HG02571 (cell line): ENCODE results near the gene RACGAP1.
"Not testable (repeated sequence)": the region's sequence is repeated elsewhere in the genome, so short reads cannot be mapped to it uniquely, and the experiment has no call there.

Experiments
- ATAC-seq: cut with Tn5 transposase; IDR thresholded peaks from one replicate; pipeline ENCODE4 v1.9.1; 2021; ENCODE audit warnings: mild to moderate bottlenecking, moderate library complexity; ENCODE audit not compliant: unreplicated experiment

RACGAP1 gene

DNA sequence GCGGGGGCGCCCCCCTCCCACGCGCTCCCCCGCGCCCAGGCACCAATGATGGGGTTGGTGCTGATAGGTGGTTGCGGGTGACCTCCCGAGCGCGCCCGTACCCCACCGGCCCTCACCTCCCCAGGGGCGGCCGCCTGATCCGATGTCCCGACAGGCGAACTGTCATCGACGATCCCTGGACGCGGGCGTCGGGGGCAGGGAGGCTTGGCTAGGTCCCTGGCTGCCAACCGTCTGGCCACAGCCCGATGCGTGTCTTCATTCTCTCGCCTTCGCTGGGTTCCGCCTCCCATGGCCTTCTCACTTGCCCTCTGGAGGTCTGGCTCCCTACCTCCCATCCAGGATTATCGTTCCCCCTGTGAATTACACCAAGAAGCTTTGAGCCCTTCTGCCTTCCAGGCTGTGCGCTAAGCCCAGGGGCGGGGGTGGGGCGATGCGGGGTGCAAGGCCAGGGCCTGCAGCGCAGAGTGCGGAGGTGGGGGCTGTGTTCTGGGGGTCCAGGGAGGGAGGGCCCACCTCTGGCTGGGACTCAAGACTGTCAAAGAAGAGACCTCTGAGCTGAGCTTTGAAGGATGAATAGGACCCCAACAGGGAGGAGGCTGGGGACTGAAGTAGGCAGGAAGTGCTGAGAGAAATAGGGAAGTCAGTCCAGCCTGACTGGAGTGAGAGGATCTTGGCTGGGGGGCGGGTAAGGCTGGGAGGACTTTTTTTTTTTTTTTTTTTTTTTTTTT is 7.7 kb upstream of the RACGAP1 start:
- no peak for ATAC-seq

- no peak for ATAC-seq
Measured at GRCh38 chr12:50032515-50032853, 7.2 kb upstream of the RACGAP1 start.

DNA sequence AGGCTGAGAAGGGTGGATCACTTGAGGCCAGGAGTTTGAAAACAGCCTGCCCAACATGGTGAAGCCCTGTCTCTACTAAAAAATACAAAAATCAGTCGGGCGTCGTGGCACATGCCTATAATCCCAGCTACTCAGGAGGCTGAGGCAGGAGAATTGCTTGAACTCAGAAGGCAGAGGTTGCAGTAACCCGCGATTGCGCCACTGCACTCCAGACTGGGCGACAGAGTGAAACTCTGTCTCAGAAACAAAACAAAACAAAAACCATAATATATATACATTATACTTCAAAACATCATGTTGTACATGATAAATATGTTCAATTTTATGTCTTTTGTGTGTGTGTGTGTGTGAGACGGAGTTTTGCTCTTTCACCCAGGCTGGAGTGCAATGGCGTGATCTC is 5.2 kb upstream of the RACGAP1 start:
- ATAC-seq, result not testable (repeated sequence)

GRCh38 chr12:50026691-50027090 is 1.4 kb upstream of the RACGAP1 start:
- no peak for ATAC-seq

- ATAC-seq, result peak; percentile 9
Measured at GRCh38 chr12:50024805-50025186, 498 bp downstream of the RACGAP1 start.

DNA sequence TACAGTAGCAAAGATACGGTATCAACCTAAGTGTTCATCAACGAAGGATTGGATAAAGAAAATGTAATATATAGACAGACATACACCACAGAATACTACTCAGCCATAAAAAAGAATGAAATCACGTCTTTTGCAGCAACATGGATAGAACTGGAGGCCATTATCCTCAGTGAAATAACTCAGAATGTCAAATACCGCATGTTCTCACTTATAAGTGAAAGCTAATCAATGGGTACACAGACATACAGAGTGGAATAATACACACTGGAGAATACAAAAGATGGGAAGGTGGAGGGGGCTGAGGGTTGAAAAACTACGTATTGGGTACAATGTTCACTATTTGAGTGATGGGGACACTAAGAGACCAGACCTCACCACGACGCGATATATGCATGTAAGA is 1.1 kb downstream of the RACGAP1 start:
- no peak for ATAC-seq

DNA sequence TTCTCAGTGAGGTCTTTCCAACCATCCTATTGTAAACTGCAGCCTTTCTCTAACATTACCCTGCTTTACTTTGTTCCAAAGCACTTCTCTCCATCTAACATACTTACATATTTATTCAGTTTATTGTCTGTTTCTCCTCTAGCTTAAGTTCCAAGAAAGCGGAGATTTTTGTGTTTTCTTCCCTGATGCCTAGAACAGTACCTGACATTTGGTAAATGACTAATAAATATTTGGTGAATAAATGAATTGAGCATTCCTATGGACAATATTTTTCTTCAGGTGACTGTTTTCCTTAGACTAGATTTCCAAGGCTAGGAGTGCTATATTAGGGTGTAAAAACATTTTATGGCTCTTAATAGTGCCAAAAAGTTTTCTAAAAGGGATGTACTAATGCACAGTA is 2.4 kb downstream of the RACGAP1 start:
- no peak for ATAC-seq

DNA sequence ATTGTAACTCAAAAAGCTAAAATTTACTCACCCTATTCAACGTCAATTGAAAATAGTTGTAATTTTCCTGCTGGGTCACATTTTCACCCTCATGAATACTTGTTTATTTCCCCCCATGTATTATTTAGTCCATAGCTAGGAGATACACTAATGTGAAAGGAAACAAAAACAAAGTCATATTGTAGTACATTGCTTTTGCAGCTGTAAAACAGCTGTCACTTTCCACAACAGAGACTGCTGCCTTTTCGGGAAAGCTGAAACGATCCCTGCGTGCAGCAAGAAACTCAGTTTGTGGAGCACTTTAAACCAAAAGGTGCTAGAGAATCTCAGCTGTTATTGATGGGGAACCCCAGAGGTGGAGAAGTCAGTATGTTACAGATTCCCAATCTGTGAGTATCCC is 4.3 kb downstream of the RACGAP1 start:
- no peak for ATAC-seq

DNA sequence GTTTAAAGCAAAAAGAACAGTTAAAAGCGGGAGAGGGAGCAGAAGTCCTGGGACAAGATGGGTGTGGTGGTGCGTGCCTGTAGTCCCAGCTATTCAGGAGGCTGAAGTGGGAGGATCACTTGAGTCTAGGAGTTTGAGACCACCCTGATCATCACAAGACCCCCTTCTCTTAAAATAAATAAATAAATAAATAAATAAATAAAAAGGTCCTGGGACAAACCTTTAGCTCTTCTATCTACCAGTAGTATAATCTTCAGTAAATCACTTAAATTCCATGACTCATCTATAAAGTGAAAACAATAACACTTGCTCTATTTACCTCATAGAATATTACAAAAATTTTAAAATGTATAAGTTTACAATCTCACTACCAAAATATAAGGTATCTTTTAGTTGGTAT is 5.8 kb downstream of the RACGAP1 start:
- ATAC-seq, result no peak

DNA sequence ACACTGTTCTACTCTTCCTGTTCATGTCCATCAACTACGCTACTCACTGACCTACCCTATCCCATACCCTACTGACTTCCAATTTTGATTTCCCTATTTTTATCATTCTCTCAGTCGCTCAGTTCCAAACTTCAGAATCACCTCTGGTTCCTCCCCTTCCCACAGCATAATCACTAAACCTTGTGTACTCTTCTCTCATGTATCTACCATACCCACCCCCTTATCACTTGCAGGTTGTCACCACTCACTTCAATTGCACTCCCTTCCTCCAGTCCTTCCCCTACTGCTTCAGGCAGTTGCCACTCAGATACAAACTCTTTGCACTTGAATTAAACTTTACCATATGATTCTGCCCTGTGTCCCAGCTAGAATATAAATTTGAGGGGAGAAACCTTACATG is 6.3 kb downstream of the RACGAP1 start:
- no peak for ATAC-seq

DNA sequence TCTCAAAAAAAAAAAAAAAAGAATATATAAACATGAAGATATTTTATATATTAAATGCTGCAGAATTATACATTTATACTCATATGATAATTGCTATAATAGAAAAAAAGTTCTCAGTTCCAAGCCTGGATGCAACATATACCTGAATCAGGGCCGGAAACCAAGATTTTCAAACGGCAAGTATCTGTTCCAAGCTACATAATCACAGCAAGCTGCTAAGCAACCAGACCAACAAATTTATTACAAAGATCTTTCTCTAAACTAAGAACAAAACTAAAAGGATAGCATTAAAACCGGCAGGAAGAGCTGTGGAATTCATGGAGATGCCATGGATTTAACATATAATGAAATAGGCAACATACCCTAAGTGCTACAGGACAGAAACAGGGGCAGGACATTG is 7.1 kb downstream of the RACGAP1 start:
- ATAC-seq, result no peak

- no peak for ATAC-seq
Measured at GRCh38 chr12:50017641-50018040, 7.7 kb downstream of the RACGAP1 start.

GRCh38 chr12:50016501-50017475 is 8.5 kb downstream of the RACGAP1 start:
- no peak for ATAC-seq

DNA sequence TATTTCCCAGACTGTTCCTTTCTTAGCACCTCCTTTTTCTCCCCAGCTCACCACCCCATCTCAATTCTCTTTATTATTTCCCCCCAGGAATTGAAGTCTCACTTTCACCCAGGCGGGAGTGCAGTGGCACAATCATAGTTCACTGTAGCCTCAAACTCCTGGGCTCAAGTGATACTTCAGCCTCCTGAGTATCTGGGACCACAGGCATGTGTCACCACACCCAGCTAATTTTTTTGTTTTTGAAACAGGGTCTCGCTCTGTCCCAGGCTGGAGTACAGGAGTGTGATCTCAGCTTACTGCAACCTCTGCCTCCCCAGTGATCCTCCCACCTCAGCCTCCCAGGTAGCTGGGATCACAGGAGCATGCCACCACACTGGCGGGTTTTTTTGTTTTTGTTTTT is 11.0 kb downstream of the RACGAP1 start:
- ATAC-seq, result no peak

DNA sequence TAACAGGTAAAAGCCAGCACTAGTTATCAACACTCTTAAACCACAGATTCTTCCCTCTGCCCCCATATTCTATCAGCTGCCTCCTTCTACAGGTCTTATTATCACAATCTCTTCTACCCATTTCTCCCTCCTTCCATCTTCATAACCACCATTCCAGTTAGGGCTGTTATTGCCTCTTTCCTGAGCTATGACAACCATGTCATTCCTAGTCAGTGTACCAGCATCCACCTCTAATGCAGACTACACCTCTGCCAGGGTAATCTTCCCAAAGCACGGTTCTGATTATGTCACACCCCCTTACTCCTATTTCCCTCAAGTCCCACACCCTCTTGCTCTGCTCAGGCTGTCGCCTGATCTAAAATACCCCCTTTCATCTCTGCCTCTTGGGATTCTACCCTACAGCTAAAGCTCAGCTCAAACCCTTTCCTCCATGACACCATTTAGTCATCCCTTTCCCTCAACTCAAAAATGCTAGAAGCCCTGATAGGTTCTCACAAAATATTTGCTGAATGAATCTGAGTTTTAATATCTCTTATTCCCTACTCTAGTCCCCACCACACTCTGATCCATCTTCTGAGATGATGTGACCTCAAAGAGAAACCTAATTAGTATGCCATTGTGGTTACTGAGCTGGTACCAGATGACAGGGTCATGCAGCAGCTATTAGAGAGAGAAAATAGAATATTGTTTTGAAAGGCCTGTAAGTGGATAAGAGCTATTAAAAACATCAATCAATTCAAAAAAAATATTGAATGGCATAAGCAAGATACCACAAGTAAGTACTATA is 11.7 kb downstream of the RACGAP1 start:
- ATAC-seq, result no peak

DNA sequence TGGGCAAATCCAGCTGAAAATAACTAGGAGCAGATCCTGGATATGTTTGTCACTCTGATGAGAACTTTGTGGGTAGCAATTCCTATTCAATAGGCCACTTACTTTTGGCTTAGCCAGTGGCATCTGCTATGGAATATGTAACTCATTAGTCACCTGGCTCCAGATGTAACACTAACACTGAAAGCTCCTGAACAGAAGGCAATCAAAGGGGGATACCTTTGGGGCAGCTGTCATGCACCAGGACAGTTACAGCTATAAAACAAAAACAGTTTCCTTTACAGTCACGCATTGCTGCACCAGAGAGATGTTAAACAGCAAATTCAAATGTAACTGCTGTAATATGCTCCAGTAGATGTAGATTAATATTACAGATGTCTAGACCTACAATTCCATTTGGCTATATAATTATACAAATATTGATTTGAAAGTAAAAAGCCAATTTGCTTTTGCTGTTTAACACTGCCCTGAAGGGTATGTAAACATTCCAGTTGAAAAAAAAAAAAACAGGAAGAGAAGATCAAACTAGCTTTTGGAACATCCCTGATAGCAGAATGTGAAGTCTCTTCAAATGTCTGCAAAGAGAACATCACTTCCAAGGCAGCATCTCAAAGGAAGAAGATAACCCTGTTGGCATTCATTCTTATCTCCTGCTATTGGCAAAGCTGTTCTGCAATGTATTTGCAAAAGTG is 18.4 kb downstream of the RACGAP1 start:
- no peak for ATAC-seq

DNA sequence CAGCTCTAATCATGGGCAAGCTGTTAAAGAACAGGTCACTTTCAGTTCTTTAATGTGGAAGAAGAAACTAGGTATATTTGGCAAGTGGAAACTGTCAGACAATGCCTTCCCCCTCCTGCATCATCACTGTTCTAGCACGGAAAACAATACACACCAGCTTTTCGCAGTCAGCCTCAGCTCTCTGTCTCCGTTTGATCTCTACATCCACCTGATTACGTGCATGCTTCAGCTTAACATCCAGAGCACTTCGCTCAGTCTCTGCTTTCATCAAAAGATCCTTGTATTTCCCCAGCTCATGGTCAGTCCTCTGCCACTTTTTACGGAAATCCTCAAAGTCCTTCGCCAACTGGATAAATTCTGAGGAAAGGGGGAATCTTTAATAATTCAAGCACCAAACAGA is 19.0 kb downstream of the RACGAP1 start:
- ATAC-seq, result no peak

GRCh38 chr12:50005175-50005574 is 20.1 kb downstream of the RACGAP1 start:
- no peak for ATAC-seq

- no peak for ATAC-seq
Measured at GRCh38 chr12:50004696-50005095, 20.6 kb downstream of the RACGAP1 start.

GRCh38 chr12:50003595-50003994 is 21.7 kb downstream of the RACGAP1 start:
- ATAC-seq, result no peak

DNA sequence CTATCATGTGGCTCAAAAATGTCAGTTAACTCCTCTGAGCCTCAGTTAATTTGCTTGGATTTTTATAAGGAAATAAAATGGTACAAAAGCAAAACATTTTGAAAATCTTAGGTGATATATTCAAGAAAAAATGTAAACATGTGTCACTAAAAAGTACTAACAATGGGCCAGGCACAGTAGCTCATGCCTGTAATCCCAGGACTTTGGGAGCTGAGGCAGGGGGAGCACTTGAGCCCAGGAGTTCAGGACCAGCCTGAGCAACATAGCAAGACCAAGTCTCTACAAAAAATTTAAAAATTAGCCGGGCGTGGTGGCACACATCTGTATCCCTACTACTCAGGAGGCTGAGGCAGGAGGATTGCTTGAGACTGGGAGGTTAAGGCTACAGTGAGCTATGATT is 26.8 kb downstream of the RACGAP1 start:
- no peak for ATAC-seq
